Thoracic aorta (tissue), 2 donors: ENCODE data around the gene NAAA. TPM values are rescaled to one million over a fixed set of nuclear protein-coding genes. Genes with fewer than 3 reads are reported as not detected.
A peak's percentile ranks its signal among the peaks of the same experiment; 100 is the strongest.

Experiments used
- ATAC-seq: fragments of 150-250 bp; one replicate; pipeline ENCODE4 v1.8.0; 2017; ENCODE audit warnings: low read depth; ENCODE audit not compliant: insufficient number of reproducible peaks, low FRiP score
- DNase-seq: peaks from one replicate; pipeline ENCODE4 v3.0.0-alpha.2; 2020; ENCODE audit warnings: low spot score
- H3K27ac ChIP-seq, 2 donors: fragments of 200-600 bp; sonication (generic); 1 replicate in 1 of 2; 2 replicates in 1 of 2; pipeline ENCODE4 v1.5.1; 2016; ENCODE audit warnings: mild to moderate bottlenecking in 2 of 2, moderate library complexity in 2 of 2
- H3K27me3 ChIP-seq: fragments of 200-600 bp; sonication (generic); replicated peaks from 2 replicates; pipeline ENCODE4 v1.6.0; 2016; ENCODE audit warnings: mild to moderate bottlenecking; ENCODE audit not compliant: insufficient read depth
- H3K36me3 ChIP-seq: fragments of 200-600 bp; sonication (generic); one replicate; pipeline ENCODE4 v1.5.1; 2016
- H3K4me1 ChIP-seq, 2 donors: fragments of 200-600 bp; sonication (generic); 1 replicate in 1 of 2; 2 replicates in 1 of 2; pipeline versions ENCODE4 v1.5.1 to v1.6.0; 2016; ENCODE audit warnings: low read depth in 2 of 2, mild to moderate bottlenecking in 1 of 2; ENCODE audit not compliant: control insufficient read depth in 1 of 2
- H3K4me3 ChIP-seq: fragments of 200-600 bp; sonication (generic); 2 replicates; pipeline ENCODE4 v1.5.1; 2016; ENCODE audit warnings: mild to moderate bottlenecking
- H3K9me3 ChIP-seq: fragments of 200-600 bp; sonication (generic); 2 replicates; pipeline ENCODE4 v1.5.1; 2016
- total RNA-seq, 2 donors: library from RNA; depleted of rRNA; stranded (reverse); fragments of >200 nt; gene quantifications; one replicate each; pipeline versions ENCODE4 v1.1.0 to v1.2.3, GENCODE V29; 2016
- TF ChIP-seq, protein P1 (sequence below): fragments of 200-600 bp; sonication (generic); IDR thresholded peaks from one replicate; pipeline ENCODE4 v1.5.1; 2019; ENCODE audit warnings: antibody characterized with exemption

NAAA gene
- total RNA-seq, 2 donors from 2014 or later, result 142 to 152 TPM

GRCh38 chr4:75904076-75904475 lies 36.7 kb downstream of the NAAA start:
- Histone ChIP-seq H3K27ac (no peak overlapping the region), H3K4me3 (no peak overlapping the region), H3K9me3 (no peaks in the 10 kb centered on the region), H3K4me1 (no peaks in the 10 kb centered on the region), H3K36me3 (no peaks in the 10 kb centered on the region), H3K27me3 (no peaks in the 10 kb centered on the region)
- no peak for DNase-seq
- ATAC-seq, result no peak
- TF ChIP-seq, protein P1, sequence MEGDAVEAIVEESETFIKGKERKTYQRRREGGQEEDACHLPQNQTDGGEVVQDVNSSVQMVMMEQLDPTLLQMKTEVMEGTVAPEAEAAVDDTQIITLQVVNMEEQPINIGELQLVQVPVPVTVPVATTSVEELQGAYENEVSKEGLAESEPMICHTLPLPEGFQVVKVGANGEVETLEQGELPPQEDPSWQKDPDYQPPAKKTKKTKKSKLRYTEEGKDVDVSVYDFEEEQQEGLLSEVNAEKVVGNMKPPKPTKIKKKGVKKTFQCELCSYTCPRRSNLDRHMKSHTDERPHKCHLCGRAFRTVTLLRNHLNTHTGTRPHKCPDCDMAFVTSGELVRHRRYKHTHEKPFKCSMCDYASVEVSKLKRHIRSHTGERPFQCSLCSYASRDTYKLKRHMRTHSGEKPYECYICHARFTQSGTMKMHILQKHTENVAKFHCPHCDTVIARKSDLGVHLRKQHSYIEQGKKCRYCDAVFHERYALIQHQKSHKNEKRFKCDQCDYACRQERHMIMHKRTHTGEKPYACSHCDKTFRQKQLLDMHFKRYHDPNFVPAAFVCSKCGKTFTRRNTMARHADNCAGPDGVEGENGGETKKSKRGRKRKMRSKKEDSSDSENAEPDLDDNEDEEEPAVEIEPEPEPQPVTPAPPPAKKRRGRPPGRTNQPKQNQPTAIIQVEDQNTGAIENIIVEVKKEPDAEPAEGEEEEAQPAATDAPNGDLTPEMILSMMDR, result no peak

DNA sequence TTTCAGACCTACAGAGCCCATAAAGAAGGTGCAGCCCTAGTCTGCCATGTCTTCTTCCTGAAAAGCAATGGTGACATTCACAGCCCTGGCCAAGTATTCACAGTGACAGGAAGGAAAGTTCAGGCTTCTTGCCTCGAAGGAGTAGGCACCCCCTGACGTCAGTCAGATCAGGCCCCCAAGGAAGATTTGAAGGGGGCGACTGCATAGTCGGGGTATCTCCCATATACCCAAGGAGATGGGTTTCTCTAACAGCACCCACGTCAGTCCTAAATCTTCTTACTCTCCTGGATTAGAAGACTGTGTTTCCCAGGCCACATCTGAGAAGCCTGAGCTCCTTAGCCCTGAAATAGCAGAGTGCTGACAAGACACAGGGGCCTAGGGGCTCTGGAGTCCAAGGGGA lies 38.5 kb downstream of the NAAA start, which contains the start of gene PPEF2:
Gene PPEF2, minus strand, starts transcription at position 101 of the 400 bp plus-strand sequence. CDS start 6,127 bp downstream, outside the sequence.
- Histone ChIP-seq H3K27ac (no peak within 1 kb of the TSS), H3K4me1 (no peaks in the 10 kb centered on the region), H3K36me3 (no peaks in the 10 kb centered on the region), H3K9me3 (no peaks in the 10 kb centered on the region), H3K4me3 (no peak within 1 kb of the TSS), H3K27me3 (no peaks in the 10 kb centered on the region)
- ATAC-seq, result no peak
- DNase-seq, result no peak
- TF ChIP-seq, protein P1, result no peak

DNA sequence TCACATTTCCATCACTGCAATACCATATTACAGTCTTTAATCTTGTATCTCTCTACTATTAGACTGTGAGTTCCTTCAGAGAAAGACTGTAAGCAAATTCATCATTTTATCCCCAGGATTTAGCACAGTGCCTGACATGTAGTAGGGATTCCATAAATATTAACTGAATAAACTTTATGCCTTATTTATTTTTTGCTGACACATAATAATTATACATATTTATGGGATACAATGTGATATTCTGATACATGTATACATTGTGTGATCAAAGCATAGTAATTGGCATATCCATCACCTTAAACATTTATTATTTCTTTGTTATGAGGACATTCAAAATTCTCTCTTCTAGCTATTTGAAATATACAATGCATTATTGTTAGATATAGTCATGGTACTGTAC lies 42.3 kb downstream of the NAAA start:
- DNase-seq (no peak), ATAC-seq (no peak)
- H3K9me3 ChIP-seq, result no peaks in the 10 kb centered on the region
- no peak overlapping the region for H3K27ac ChIP-seq
- TF ChIP-seq, protein P1, result no peak
- H3K4me3 ChIP-seq, result no peak overlapping the region
- no peaks in the 10 kb centered on the region for H3K27me3 ChIP-seq
- no peaks in the 10 kb centered on the region for H3K36me3 ChIP-seq
- no peaks in the 10 kb centered on the region for H3K4me1 ChIP-seq

DNA sequence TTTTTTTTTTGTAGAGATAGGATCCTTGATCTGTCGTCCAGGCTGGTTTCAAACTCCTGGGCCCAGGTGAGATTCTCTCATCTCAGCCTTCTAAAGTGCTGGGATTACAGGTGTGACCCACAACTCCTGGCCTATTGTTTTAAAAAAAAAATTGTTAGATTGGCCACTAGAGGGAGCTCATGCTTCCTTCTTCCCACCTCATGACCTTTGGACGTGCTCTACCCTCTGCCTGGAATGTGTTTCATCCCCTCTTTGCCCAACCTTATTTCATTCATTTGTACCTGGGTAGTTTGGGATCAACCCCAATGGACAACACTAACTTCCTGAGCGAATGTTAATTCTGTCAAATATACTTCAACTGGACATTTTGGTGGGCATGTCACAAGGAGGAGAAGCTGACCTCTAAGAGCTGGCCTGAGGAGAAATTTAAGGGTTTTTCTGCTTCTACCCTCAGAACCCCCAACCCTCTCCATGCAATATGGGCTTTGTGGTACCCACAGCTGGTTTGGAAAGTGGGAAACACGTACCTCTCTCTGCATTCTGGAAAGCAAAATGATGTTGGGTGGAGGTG lies 45.0 kb downstream of the NAAA start:
- ATAC-seq (no peak), DNase-seq (no peak)
- Histone ChIP-seq H3K27me3 (no peaks in the 10 kb centered on the region), H3K4me3 (no peak overlapping the region), H3K36me3 (no peaks in the 10 kb centered on the region), H3K27ac (no peak overlapping the region), H3K4me1 (no peaks in the 10 kb centered on the region), H3K9me3 (no peaks in the 10 kb centered on the region)
- TF ChIP-seq, protein P1, result peak; percentile 49

- H3K9me3 ChIP-seq, result no peaks in the 10 kb centered on the region
- H3K4me3 ChIP-seq, result no peak overlapping the region
- no peaks in the 10 kb centered on the region for H3K27me3 ChIP-seq
- no peak for ATAC-seq
- DNase-seq, result no peak
- no peak overlapping the region for H3K27ac ChIP-seq
- no peaks in the 10 kb centered on the region for H3K36me3 ChIP-seq
- no peaks in the 10 kb centered on the region for H3K4me1 ChIP-seq
- TF ChIP-seq, protein P1, result no peak
Observed at GRCh38 chr4:75892508-75892907, 48.3 kb downstream of the NAAA start.
